Lung (tissue), 12 donors: ENCODE results near the gene POC1A. TPM values are rescaled to one million over a fixed set of nuclear protein-coding genes. Genes with fewer than 3 reads are reported as not detected.

Source experiments
- ATAC-seq: fragments of 200-7000 bp; cut with Tn5 transposase; one replicate; pipeline ENCODE4 v1.9.1; 2020; ENCODE audit warnings: moderate number of reproducible peaks; ENCODE audit not compliant: insufficient read depth, low FRiP score
- DNase-seq, 3 donors: peaks; one replicate each; pipeline ENCODE4 v3.0.0-alpha.2; 2013 to 2017
- H3K27ac ChIP-seq, 2 donors: one replicate each; pipeline ENCODE4 v1.5.1; 2013; ENCODE audit warnings: mild to moderate bottlenecking in 2 of 2, moderate library complexity in 2 of 2, control low read depth in 1 of 2, inconsistent platforms in 1 of 2, low read depth in 1 of 2, low read length in 1 of 2
- H3K27me3 ChIP-seq, 3 donors: one replicate each; pipeline ENCODE4 v1.5.1; 2013; ENCODE audit warnings: low read length in 2 of 3; ENCODE audit not compliant: control insufficient read depth in 3 of 3, insufficient read depth in 3 of 3
- H3K36me3 ChIP-seq, 4 donors: one replicate each; pipeline ENCODE4 v1.5.1; 2013; ENCODE audit warnings: low read length in 4 of 4, mild to moderate bottlenecking in 1 of 4, moderate library complexity in 1 of 4; ENCODE audit not compliant: control insufficient read depth in 4 of 4, insufficient read depth in 4 of 4
- H3K4me1 ChIP-seq, 5 donors: one replicate each; pipeline ENCODE4 v1.5.1; 2013; ENCODE audit warnings: low read length in 5 of 5, mild to moderate bottlenecking in 2 of 5, moderate library complexity in 1 of 5; ENCODE audit not compliant: control insufficient read depth in 5 of 5, insufficient read depth in 5 of 5
- H3K4me3 ChIP-seq: one replicate; pipeline ENCODE4 v1.5.1; 2013; ENCODE audit warnings: mild to moderate bottlenecking, control low read depth, moderate library complexity
- H3K9ac ChIP-seq, 2 donors: one replicate each; pipeline ENCODE4 v1.5.1; 2013; ENCODE audit warnings: low read length in 2 of 2, control low read depth in 1 of 2; ENCODE audit not compliant: insufficient read depth in 1 of 2
- H3K9me3 ChIP-seq, 4 donors: one replicate each; pipeline ENCODE4 v1.5.1; 2013; ENCODE audit warnings: low read length in 3 of 4, mild to moderate bottlenecking in 1 of 4, moderate library complexity in 1 of 4; ENCODE audit not compliant: control insufficient read depth in 4 of 4, insufficient read depth in 3 of 4
- CTCF ChIP-seq: IDR thresholded peaks from 2 replicates; pipeline ENCODE4 v1.5.1; 2012; ENCODE audit warnings: mild to moderate bottlenecking; ENCODE audit errors: control extremely low read depth, extremely low read depth
- WGBS, 2 donors: extraction: QIAGEN DNeasy Blood & Tissue Kit; methylation state at CpG; one replicate each; pipeline ENCODE4 v1.1.7; 2013; 5-methylcytosine and 5-hydroxymethylcytosine counted together
- polyA plus RNA-seq, 2 donors: library from polyadenylated mRNA; stranded (reverse); fragments of 200-250 nt; gene quantifications; one replicate each; pipeline ENCODE4 v1.2.1, GENCODE V29; 2013
- total RNA-seq, 2 donors: library from RNA; depleted of rRNA in 1 of 2; stranded (reverse); fragments of >200 nt in 1 of 2; gene quantifications; one replicate each; pipeline ENCODE4 v1.2.1, GENCODE V29; 2014 to 2021
- donor health status: control.
- donor health status: control.
- donor health status: Bipolar disorder and iron deficiency.
- donor health status: healthy.
- donor health status: DM: yes; HTN: yes; CAD: no.

Gene POC1A
- total and polyA plus RNA-seq, 4 donors = 2.3 to 5.4 (median 4.0) TPM

- no peak overlapping the region for H3K4me3 ChIP-seq
- H3K4me1 ChIP-seq = peaks cover 0 to 12% (median 3%) of the 10 kb centered on the region in 5 donors
- 88 to 95% methylated on average over 8 of the region's 8 CpGs for WGBS, 2 donors
- H3K36me3 ChIP-seq = no peaks in the 10 kb centered on the region
- no peak overlapping the region for H3K27ac ChIP-seq
- H3K27me3 ChIP-seq = no peaks in the 10 kb centered on the region
- no peak overlapping the region for H3K9ac ChIP-seq
- TF ChIP-seq CTCF = no peak
- DNase-seq (no peak), ATAC-seq (no peak)
- no peaks in the 10 kb centered on the region for H3K9me3 ChIP-seq
Observed at GRCh38 chr3:52082951-52083350, 71.3 kb downstream of the POC1A start.

- no peak overlapping the region for H3K9ac ChIP-seq
- WGBS, 2 donors = 91 to 93% methylated on average over 21 of the region's 21 CpGs
- no peaks in the 10 kb centered on the region for H3K27me3 ChIP-seq
- H3K36me3 ChIP-seq = no peaks in the 10 kb centered on the region
- H3K27ac ChIP-seq = no peak overlapping the region
- ATAC-seq = no peak
- peaks cover 0 to 17% (median 17%) of the 10 kb centered on the region in 5 donors for H3K4me1 ChIP-seq
- no peaks in the 10 kb centered on the region for H3K9me3 ChIP-seq
- DNase-seq = no peak
- no peak for TF ChIP-seq CTCF
- H3K4me3 ChIP-seq = no peak overlapping the region
Observed at GRCh38 chr3:52080830-52081719, 73.1 kb downstream of the POC1A start.

GRCh38 chr3:52079958-52080357 is 74.3 kb downstream of the POC1A start:
- TF ChIP-seq CTCF = no peak
- Histone ChIP-seq H3K27ac (no peak overlapping the region), H3K9me3 (no peaks in the 10 kb centered on the region), H3K36me3 (no peaks in the 10 kb centered on the region), H3K27me3 (no peaks in the 10 kb centered on the region), H3K4me3 (no peak overlapping the region), H3K4me1 (peaks cover 0 to 17% (median 17%) of the 10 kb centered on the region in 5 donors), H3K9ac (no peak overlapping the region)
- 95 to 100% methylated on average over 5 of the region's 5 CpGs for WGBS, 2 donors
- ATAC-seq (no peak), DNase-seq (no peak)
